NCI-H187 treated with DMSO at 0.1 percent for 48 hours (cell line): ENCODE measurements around the gene AWAT2.

Source experiments
- DNase-seq: peaks from one replicate; lab custom pipeline; 2025; lab: John Stamatoyannopoulos, UW

AWAT2 gene

GRCh38 chrX:69995362-69996112 is 54.2 kb downstream of the AWAT2 start:
- DNase-seq = no peak

GRCh38 chrX:69993494-69993893 is 56.2 kb downstream of the AWAT2 start:
- no peak for DNase-seq

GRCh38 chrX:69991685-69992084 is 58.1 kb downstream of the AWAT2 start:
- no peak for DNase-seq
